Activated CD4-positive, alpha-beta T cell treated with anti-CD3 and anti-CD28 coated beads for 48 hours (primary cell): ENCODE measurements around the gene CSMD2.

Experiments
- DNase-seq: peaks from one replicate; pipeline ENCODE4 v3.0.0-alpha.2; 2020

CSMD2 gene

GRCh38 chr1:33844166-33844565 lies 320.9 kb downstream of the CSMD2 start:
- DNase-seq, result no peak

GRCh38 chr1:33842348-33842747 lies 322.7 kb downstream of the CSMD2 start:
- no peak for DNase-seq

DNA sequence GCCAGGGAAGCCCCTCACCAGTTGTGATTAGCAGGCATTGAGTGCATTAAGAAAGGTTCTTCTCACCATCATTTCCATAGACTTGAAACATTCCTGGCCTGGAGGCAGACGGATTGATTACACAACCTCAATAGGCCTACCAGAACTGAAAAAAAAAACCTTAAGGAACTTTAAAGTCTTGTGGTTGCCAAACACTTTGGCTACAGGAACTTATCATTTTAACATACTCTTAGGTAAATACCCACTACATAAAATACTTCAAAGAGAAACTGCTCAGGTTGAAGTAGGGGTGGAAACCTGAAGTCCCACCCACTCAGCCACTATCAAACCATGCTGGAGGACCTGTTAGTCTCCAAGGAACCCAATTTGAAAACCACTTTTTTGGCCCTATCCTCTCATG lies 323.5 kb downstream of the CSMD2 start:
- DNase-seq, result no peak

DNA sequence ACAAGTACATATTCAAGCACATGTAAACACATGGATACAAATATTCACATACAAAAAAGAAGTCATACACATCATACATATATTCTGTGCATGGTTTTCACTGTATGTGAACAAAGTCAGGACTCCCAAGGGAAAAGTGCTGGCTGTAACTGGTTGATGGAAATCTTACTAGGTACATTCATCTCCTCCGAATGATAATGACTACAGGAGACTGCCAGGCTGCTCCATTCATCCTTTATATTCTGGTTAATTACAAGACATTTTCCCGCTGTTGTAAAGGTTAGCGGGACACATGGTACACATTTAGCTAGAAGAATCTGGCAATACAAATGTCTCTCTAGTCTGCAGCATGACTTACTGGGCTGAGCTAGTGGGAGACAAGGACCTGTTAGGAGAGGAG lies 327.4 kb downstream of the CSMD2 start:
- DNase-seq, result no peak

DNA sequence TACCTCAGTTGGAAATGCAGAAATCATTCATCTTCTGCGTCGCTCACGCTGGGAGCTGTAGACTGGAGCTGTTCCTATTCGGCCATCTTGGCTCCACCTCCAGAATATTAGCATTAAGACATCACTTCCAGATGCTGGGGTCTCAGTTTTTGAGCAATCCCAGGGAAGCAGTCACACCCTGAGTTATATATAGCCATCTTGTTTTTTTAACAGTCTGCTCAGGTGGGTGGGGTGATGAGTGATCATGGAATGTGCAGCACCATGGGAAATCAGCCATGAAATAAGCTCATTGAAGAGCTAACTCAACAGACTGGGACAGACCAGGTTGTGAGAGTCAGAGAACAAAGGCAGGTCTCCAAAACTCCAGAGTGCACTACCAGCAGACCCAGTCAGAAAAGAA lies 328.1 kb downstream of the CSMD2 start:
- DNase-seq, result no peak

DNA sequence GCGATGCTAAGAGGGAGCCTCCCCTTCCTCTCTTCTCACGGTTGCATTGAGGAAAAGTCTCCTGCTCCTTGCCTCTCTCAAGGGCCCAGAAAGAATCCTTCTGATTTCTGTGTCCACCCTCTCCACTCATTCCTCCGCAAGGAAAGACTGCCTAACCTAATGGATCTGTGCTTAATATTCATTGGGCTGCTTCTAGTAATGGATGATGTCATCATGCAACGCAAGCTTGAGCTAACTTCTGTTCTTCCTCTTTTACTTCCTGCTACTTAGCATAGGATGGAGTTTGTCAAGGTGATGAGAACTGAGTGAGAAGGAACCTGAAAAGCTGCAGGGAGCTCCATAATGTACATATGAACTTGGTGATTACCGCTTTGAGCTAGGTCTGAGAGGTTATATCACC lies 336.4 kb downstream of the CSMD2 start:
- DNase-seq, result no peak

- DNase-seq, result no peak
Observed at GRCh38 chr1:33828059-33828458, 337.0 kb downstream of the CSMD2 start.

DNA sequence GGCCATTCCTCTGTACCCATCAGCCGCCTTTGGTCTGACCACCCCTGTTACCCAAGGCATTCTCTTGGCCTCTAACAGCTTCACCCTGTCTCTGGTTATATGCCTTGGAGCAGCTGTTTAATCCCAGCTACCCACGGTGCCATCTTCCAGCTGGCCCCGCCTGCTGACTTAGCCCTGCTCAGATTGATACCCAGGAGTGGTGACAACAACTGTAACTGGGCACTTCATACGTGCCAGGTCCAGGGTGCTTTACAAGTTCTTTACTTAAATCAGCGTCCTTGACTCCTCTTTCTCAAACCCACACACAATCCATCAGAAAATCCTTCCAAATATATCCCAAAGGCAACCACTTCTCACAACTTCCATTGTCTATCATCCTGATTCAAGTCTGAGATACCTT lies 338.3 kb downstream of the CSMD2 start:
- DNase-seq, result no peak

GRCh38 chr1:33826311-33826710 lies 338.7 kb downstream of the CSMD2 start:
- DNase-seq, result no peak

DNA sequence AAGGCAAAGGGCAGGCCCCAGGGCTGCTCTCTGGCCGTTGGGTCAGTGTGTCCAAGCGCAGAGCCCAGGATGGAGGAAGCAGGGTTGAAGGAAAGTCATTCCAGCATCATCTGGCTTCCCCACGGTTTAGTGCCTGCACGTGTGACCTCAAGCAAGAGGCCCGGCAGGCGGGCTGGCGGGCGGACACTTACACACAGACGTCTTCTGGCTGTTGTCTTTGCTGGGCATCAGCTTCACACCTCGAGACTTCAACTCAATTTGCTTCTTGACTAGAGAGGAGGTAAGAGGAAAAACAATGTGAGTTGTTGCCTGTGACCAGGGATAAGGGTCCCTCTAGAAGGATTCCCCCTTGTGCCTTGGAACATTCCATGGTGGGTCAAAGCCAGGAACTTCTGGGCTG lies 339.5 kb downstream of the CSMD2 start:
- DNase-seq, result no peak

DNA sequence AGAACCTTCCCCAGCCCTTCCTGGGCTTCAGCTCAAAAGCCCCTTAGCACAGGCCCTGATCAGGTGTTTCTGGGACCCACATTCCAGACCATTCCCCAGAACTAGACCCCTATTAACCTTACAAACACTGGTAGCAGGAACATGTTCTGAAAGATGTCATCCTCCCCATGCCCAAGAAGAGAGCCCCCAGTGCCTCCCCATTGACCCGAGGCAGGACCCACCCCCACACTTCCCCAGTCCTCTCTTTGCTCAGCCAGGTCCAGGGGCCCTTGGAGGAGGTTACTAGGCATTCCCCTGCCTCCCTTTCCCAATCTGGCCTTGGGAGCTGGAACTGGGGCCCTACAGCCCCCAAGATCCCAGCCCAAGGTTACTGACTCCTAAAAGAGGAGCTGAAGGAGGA lies 340.1 kb downstream of the CSMD2 start:
- DNase-seq, result no peak

- DNase-seq, result no peak
Observed at GRCh38 chr1:33824321-33824720, 340.7 kb downstream of the CSMD2 start.

DNA sequence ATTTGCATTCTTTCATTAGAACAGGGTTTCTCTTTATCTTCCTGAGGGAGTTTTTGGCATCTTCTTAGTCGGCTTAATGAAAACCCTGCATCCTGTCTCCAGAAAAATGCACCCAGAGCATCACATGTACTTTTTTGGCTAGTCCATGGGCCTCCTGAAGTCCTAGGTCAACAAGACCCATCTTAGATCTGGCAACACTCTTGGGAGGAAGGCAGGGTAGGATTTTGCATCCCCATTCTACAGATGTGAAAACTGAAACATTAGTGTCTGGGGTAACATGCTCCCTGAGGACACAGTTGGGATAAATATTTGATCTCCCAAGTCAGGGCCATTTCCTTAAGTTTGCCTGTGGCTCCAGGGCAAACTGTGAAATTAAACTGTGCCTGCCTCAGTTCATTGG lies 341.2 kb downstream of the CSMD2 start:
- DNase-seq, result no peak

DNA sequence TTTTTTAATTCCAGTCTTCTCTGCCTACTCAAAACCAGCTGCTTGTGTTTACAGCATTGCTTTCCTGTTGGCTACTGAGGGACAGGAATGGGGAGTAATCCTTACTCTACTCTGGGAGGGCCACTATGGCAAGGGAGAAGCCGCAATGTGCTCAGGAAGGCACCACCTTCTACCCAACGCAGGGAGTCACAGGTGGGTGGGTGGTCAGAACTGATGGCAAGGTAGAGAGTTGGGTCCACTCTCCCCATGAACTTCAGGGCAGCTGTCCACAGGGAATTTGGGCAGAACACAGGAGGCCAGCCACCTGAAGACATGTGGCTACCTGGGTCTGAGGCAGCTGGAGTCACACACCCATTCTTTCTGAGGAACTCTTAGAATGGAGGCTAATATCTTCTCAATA lies 341.6 kb downstream of the CSMD2 start:
- no peak for DNase-seq

DNA sequence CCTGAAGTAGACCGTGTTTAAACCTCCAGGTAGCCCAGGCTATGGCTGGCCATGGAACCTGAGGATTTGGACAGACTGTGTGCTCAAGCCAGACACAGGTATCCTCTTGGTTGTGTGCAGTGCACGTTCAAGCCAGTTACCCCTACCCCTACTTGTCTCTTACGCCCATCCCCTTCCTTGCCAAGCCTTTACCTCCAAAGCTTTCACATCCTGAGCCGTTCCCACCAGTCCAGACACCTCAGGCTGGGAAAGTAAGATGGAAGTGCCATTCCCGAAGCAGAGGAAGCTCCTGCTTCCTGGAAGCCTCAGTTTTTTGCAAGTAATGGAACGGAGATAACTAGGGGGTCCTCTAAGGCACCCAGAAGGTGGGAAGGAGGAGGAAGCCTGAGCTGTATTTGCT lies 342.6 kb downstream of the CSMD2 start:
- no peak for DNase-seq

GRCh38 chr1:33821291-33821690 lies 343.7 kb downstream of the CSMD2 start:
- no peak for DNase-seq

DNA sequence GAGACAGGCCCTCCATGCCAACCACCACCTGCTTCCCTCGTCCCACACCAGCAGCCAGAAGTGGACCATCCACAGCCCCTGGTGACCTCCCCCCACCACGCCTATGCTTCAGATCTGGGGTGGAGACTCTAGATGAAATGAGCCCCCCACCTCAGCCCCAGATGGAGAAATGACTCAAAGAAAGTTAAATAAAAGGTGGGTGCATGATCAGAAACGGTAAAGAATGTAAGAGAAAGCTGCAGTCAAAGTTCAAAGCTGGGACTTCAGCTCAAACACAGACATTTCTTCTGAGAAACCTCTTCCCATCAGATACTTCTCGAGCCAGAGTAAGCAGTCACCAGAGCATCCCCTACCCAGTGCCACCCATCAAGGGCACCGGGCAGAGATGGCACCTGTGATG lies 344.2 kb downstream of the CSMD2 start:
- DNase-seq, result no peak

DNA sequence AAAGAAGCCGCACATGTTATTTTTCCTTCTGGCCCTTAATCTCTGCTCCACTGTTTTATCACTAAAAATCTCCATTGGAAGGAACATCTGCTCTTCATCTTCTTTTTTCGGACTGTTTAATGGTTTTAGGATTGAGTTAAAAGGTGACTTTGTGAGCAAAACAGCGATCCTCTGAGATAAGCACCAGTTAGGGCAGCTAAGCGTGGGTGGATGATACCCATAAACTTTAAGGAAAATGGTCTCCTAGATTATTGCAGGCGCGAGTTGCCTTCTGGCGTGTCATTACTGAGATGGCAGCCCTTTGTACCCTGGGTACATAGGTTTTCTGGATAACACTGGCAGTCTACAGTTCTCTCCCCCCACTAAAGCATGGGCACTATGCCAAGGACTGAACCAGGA lies 345.1 kb downstream of the CSMD2 start:
- no peak for DNase-seq

DNA sequence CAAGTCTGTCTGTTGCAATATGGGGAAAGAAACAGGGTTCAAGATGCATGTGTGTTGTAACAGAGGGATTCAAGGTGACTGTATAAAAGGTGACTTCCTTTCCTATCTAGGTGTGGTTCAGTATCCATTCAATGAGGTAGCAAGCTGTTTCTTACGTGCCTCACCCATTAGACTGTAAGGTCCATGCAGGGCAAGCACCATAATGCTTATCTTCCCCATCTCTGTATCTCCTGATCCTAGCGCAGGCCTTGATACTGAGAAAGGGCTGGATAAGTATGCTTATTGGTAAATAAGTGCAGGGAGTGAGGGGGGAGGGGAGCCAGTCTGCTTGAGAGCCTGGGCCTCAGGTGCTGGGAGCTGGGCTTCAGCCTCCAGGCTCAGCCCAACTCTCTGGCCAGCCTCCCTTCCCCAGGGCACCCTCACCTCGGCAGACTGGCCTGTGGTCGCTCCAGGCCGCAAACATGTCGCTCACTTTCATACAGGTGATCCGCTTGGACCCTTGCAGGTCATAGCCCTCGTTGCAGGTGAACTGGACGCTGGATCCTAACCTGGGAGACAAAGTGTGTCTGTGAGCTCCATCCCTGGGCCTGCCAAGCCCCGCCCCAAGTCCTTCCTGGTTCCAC lies 345.6 kb downstream of the CSMD2 start:
- DNase-seq, result no peak

GRCh38 chr1:33818071-33818470 lies 347.0 kb downstream of the CSMD2 start:
- DNase-seq, result no peak

DNA sequence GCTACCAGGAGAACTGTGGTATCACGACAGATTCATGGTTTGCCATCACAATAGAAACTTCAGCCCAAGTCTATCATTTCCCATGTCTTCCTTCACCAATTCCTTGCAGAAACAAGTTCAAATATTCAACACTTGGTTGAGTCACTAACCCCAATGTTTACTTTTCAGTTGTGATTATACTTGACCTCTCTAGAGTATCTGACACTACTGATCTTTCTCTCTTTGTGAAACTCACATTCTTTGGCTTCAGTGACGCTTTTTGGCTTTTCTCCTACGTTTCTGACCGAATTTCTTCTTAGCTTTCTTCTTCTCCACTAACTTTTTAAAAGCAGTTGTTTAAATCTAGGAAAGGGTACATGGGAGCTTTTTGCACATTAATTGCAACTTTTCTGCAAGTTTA lies 350.0 kb downstream of the CSMD2 start:
- no peak for DNase-seq

GRCh38 chr1:33814166-33814565 lies 350.9 kb downstream of the CSMD2 start:
- DNase-seq, result no peak

DNA sequence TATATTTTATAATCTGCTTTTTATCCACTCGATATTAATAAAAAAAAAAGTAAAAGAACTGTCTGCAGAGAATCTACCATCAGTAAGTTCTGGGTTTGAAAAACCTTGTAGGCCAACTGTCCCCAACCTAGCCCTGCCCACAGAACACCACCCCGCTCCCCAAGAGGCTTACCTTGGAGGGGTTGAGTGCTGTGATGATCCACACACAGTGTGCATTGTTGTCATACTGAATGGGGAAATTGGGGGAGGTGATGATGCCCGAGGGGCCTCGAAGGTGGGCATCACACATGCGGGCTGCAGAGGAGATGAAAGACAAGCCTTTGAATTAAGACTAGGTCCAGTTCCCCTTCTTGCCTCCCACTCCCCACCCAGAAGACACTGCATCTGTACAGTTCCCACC lies 354.5 kb downstream of the CSMD2 start:
- DNase-seq, result no peak

DNA sequence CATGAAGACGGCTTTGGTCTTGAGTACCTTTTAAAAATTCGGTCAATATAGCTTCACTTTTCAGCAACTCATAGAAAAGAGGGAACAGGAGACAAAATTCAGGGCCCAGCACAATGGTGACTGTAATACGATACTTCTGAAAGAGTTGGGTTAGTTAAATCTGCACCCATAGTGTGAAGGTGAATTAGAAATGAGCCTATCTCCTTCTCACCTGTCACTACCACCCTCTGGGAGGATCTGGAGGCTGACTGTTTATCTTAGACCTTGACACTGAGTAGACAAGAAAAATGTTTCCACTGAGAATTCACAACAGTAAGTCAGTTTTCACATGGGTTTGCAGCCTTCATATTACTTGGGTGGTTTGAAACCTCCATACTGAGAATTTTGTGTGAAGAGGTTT lies 359.0 kb downstream of the CSMD2 start:
- no peak for DNase-seq

GRCh38 chr1:33802268-33802667 lies 362.8 kb downstream of the CSMD2 start:
- no peak for DNase-seq

- no peak for DNase-seq
Observed at GRCh38 chr1:33797849-33798248, 367.2 kb downstream of the CSMD2 start.
